HepG2 (cell line): ENCODE results near the gene TAS2R4. TPM values are rescaled to one million over a fixed set of nuclear protein-coding genes. Genes with fewer than 3 reads are reported as not detected.

ENCODE experiments used
- ATAC-seq: fragments of 200-7000 bp; cut with Tn5 transposase; 3 replicates; pipeline ENCODE4 v1.9.1; 2020; ENCODE audit warnings: mild to moderate bottlenecking, moderate library complexity
- BruUV-seq: library from RNA; stranded (reverse); fragments of 400-500 nt; replicated peaks from 2 replicates; lab custom pipeline; 2021; lab: Mats Ljungman, UMichigan
- CTCF ChIA-PET: fragments of 300-600 bp; formaldehyde crosslinking; extraction: SDS; loops from one replicate; lab custom pipeline; 2021; ENCODE audit warnings: low total read pairs, inconsistent platforms, low intra/inter-chr PET ratio; lab: Yijun Ruan, JAX
- POLR2A ChIA-PET: fragments of 350-600 bp; sonication (Branson Sonifier 250); formaldehyde crosslinking; loops from one replicate; lab custom pipeline; 2020; ENCODE audit warnings: antibody characterized with exemption, inconsistent platforms; lab: Yijun Ruan, JAX
- DNase-seq: peaks from one replicate; pipeline ENCODE4 v3.0.0-alpha.2; 2015; ENCODE audit warnings: low spot score
- FAIRE-seq: peaks from 3 replicates; lab custom pipeline; 2011; peaks lifted over from hg19 to GRCh38; lab: Jason Lieb, UNC
- H2AFZ ChIP-seq: one replicate; pipeline ENCODE4 v1.6.1; 2011; ENCODE audit warnings: low read length, inconsistent platforms
- H3K27ac ChIP-seq: fragments of 300-600 bp; 3 replicates; pipeline ENCODE4 v1.8.0; 2011; ENCODE audit warnings: mixed run types, mild to moderate bottlenecking, mixed read lengths, low read length, inconsistent platforms; ENCODE audit not compliant: insufficient read depth; ENCODE audit errors: extremely low read length
- H3K27me3 ChIP-seq, 2 experiments: fragments of 200-600 bp in 1 of 2; 2 replicates in 1 of 2; 3 replicates in 1 of 2; pipeline versions ENCODE4 v1.6.0 to v1.8.0; 2011; ENCODE audit warnings: low read length in 2 of 2, mild to moderate bottlenecking in 2 of 2, moderate library complexity in 2 of 2, inconsistent platforms in 1 of 2; ENCODE audit not compliant: insufficient read depth in 2 of 2, control insufficient read depth in 1 of 2
- H3K36me3 ChIP-seq, 2 experiments: fragments of 200-600 bp in 1 of 2; replicated peaks in 1 of 2; 2 replicates in 1 of 2; 3 replicates in 1 of 2; pipeline versions ENCODE4 v1.5.1 to v1.8.0; 2011; ENCODE audit warnings: low read length in 2 of 2, inconsistent platforms in 1 of 2; ENCODE audit not compliant: insufficient read depth in 2 of 2, control insufficient read depth in 1 of 2
- H3K4me1 ChIP-seq: 2 replicates; pipeline ENCODE4 v1.5.1; 2012; ENCODE audit warnings: low read length, inconsistent platforms; ENCODE audit not compliant: insufficient read depth
- H3K4me2 ChIP-seq: 2 replicates; pipeline ENCODE4 v1.6.0; 2011; ENCODE audit warnings: low read depth, low read length, inconsistent platforms
- H3K4me3 ChIP-seq, 3 experiments: fragments of 200-600 bp in 1 of 3; sonication (generic), shearing (Covaris generic) in 1 of 3; replicated peaks in 1 of 3; 2 replicates each; pipeline ENCODE4 v1.5.1; 2011 to 2016; ENCODE audit warnings: low read length in 3 of 3, inconsistent platforms in 2 of 3, low read depth in 2 of 3, mild to moderate bottlenecking in 2 of 3, control low read depth in 1 of 3, mixed read lengths in 1 of 3; ENCODE audit not compliant: insufficient read depth in 1 of 3
- H3K79me2 ChIP-seq: one replicate; pipeline ENCODE4 v1.6.1; 2011; ENCODE audit warnings: low read length, inconsistent platforms; ENCODE audit not compliant: insufficient read depth
- H3K9ac ChIP-seq: 2 replicates; pipeline ENCODE4 v1.6.0; 2011; ENCODE audit warnings: mild to moderate bottlenecking, low read depth, low read length, inconsistent platforms; ENCODE audit not compliant: insufficient read depth
- H3K9me3 ChIP-seq: 2 replicates; pipeline ENCODE4 v1.5.1; 2012; ENCODE audit warnings: mild to moderate bottlenecking, low read length
- H4K20me1 ChIP-seq: 2 replicates; pipeline ENCODE4 v1.6.0; 2011; ENCODE audit warnings: inconsistent platforms, mild to moderate bottlenecking, low read length, moderate library complexity; ENCODE audit not compliant: insufficient read depth
- CBX1 ChIP-seq: IDR thresholded peaks from one replicate; pipeline ENCODE4 v1.6.1; 2016; ENCODE audit warnings: antibody characterized with exemption, low read depth
- FOXM1 ChIP-seq: sonication (generic); formaldehyde crosslinking; IDR thresholded peaks from 2 replicates; pipeline ENCODE4 v1.5.0; 2020; ENCODE audit warnings: missing genetic modification reagents
- HMGA1 ChIP-seq: sonication (generic); formaldehyde crosslinking; conservative IDR thresholded peaks from 2 replicates; pipeline ENCODE4 v1.4.0; 2020; ENCODE audit warnings: missing genetic modification reagents
- NR2F1 ChIP-seq, 2 experiments: fragments of 450-650 bp in 1 of 2; formaldehyde crosslinking in 1 of 2; IDR thresholded peaks; 2 replicates each; pipeline versions ENCODE4 v1.5.0 to v1.6.1; 2016 to 2020; ENCODE audit warnings: mild to moderate bottlenecking in 1 of 2, missing compliant biosample characterization in 1 of 2, missing genetic modification reagents in 1 of 2, moderate library complexity in 1 of 2
- RBFOX2 ChIP-seq: fragments of 200-400 bp; formaldehyde crosslinking; IDR thresholded peaks from 2 replicates; pipeline ENCODE4 v1.6.1; 2017; ENCODE audit warnings: low read depth, mild to moderate bottlenecking, low read length
- REPIN1 ChIP-seq: sonication (generic); formaldehyde crosslinking; IDR thresholded peaks from 2 replicates; pipeline ENCODE4 v1.8.0; 2022; ENCODE audit warnings: missing genetic modification reagents, low read depth, mild to moderate bottlenecking, borderline replicate concordance
- SCMH1 ChIP-seq: sonication (generic); formaldehyde crosslinking; IDR thresholded peaks from 2 replicates; pipeline ENCODE4 v1.9.0; 2021; ENCODE audit warnings: missing genetic modification reagents, mild to moderate bottlenecking, borderline replicate concordance
- SIN3A ChIP-seq: IDR thresholded peaks from 2 replicates; pipeline ENCODE4 v1.6.1; 2011; ENCODE audit warnings: low read depth, mild to moderate bottlenecking, control low read depth, low read length, borderline replicate concordance
- ZNF44 ChIP-seq: sonication (generic); formaldehyde crosslinking; IDR thresholded peaks from 2 replicates; pipeline ENCODE4 v1.5.1; 2020; ENCODE audit warnings: mild to moderate bottlenecking, missing genetic modification reagents
- ZNF75D ChIP-seq: sonication (generic); formaldehyde crosslinking; IDR thresholded peaks from 2 replicates; pipeline ENCODE4 v1.8.1; 2023; ENCODE audit warnings: missing genetic modification reagents, mild to moderate bottlenecking, borderline replicate concordance
- ZNF776 ChIP-seq: sonication (generic); formaldehyde crosslinking; IDR thresholded peaks from 2 replicates; pipeline ENCODE4 v1.4.0; 2020; ENCODE audit warnings: mild to moderate bottlenecking, missing genetic modification reagents
- WGBS: methylation state at CpG from one replicate; pipeline ENCODE4 v1.1.6; 2017; ENCODE audit warnings: low lambda C conversion rate; 5-methylcytosine and 5-hydroxymethylcytosine counted together
- in situ Hi-C: cut with HindIII; loops from 2 replicates; pipeline ENCODE4 v1.10.0; 2017; ENCODE audit warnings: low pct_unique_long_range_greater_than_20kb; ENCODE audit not compliant: extremely low pct_ligation_motif_present
- intact Hi-C: fragments of 100-400 bp; cut with micrococcal nuclease; formaldehyde crosslinking; loops from one replicate; pipeline ENCODE4 v1.10.0; 2022; ENCODE audit not compliant: unreplicated experiment
- polyA plus RNA-seq, 8 experiments: library from polyadenylated mRNA; depleted of rRNA in 3 of 8; stranded (reverse) in 7 of 8; unstranded in 1 of 8; fragments of >200 nt; fragmentation: Illumina TruSeq in 4 of 8; extraction: Trizol in 4 of 8; gene quantifications; 2 replicates each; pipeline versions ENCODE4 v1.2.1 to v1.2.3, GENCODE V29; 2011 to 2016; ENCODE audit warnings: low read depth in 4 of 8, missing spikeins in 1 of 8, mixed read lengths in 1 of 8; ENCODE audit not compliant: insufficient read depth in 1 of 8
- total RNA-seq, 5 experiments: library from RNA; depleted of rRNA; stranded (reverse); fragments of >200 nt; fragmentation: Illumina TruSeq; extraction: Trizol; gene quantifications; 2 replicates each; pipeline ENCODE4 v1.2.3, GENCODE V29; 2016; ENCODE audit warnings: low read depth in 1 of 5

TAS2R4 gene
- total and polyA plus RNA-seq, 2 of the 13 experiments (the other 11 are each of a cell fraction or from before 2014, with no cell fraction given): 0.71 to 0.80 TPM

DNA sequence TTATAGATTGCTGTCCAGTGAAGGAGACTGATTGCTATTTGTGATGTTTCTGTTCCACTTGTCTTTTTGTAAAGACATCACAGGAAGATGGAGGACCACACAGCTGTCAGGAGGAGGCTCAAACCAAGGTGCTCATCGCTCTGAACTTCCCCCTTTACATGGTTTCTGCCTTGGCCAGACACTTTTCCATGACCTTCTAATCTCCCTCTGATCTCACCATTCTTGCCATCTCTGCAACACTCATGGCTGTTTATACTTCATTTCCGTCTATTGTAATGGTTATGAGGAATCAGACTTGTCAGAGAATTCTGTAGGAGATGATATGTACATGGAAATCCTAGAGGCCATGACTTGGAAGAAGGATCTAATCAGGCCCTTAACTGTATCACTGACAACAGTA lies 11.8 kb downstream of the TAS2R4 start:
- Histone ChIP-seq H2AFZ (no peak overlapping the region), H3K4me2 (no peak overlapping the region), H3K79me2 (no peaks in the 10 kb centered on the region), H3K27ac (no peak overlapping the region), H4K20me1 (peaks cover 9% of the 10 kb centered on the region; the same call in 1 of the 2 replicates), H3K9me3 (no peaks in the 10 kb centered on the region), H3K9ac (no peak overlapping the region), H3K36me3 (peaks cover 2 to 23% of the 10 kb centered on the region in 2 experiments; a peak in 3 of 5 replicates), H3K4me3 (no peak overlapping the region), H3K27me3 (no peaks in the 10 kb centered on the region), H3K4me1 (no peaks in the 10 kb centered on the region)
- TF ChIP-seq SIN3A: no peak
- no peak for TF ChIP-seq ZNF776 (CRISPR knock-in tag)
- in situ Hi-C loops: no loop called here
- no peak for ATAC-seq
- intact Hi-C loops: no loop called here
- no peak for DNase-seq
- POLR2A ChIA-PET: no interaction called here
- WGBS: 94% methylated on average over 2 of the region's 2 CpGs
- FAIRE-seq: no peak
- BruUV-seq: no TSS peak
- CTCF ChIA-PET: no interaction called here

DNA sequence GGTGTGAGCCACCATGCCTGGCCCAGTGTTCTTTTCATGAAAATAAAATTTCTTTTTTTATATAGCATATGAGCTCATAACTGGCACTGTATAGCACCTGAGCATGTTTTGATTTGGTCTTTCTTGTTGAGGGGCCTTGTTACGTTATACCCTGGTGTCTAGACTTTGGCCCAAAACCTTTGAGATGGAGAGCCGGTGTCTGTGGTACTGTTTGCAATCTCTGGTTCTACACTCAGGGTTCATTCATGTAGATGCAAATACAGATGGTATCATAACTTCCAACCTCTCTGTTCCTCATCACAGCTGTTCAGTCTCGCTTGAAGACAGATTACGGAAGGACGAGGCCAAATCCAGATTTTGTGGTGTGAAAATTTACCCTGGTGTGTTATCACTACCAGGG lies 13.4 kb downstream of the TAS2R4 start, which contains the start of gene TAS2R5:
Gene TAS2R5, plus strand, starts transcription at position 301 of the 400 bp plus-strand sequence. CDS start 145 bp downstream, outside the sequence.
- in situ Hi-C loops: no loop called here
- intact Hi-C loops: no loop called here
- Histone ChIP-seq H2AFZ (no peak within 1 kb of the TSS), H3K36me3 (peaks cover 2 to 23% of the 10 kb centered on the region in 2 experiments; a peak in 4 of 5 replicates), H3K9me3 (no peaks in the 10 kb centered on the region), H3K79me2 (no peaks in the 10 kb centered on the region), H3K9ac (no peak within 1 kb of the TSS), H3K4me1 (no peaks in the 10 kb centered on the region), H3K4me2 (no peak within 1 kb of the TSS), H3K4me3 (no peak within 1 kb of the TSS), H4K20me1 (peaks cover 9% of the 10 kb centered on the region; the same call in 1 of the 2 replicates), H3K27me3 (no peaks in the 10 kb centered on the region), H3K27ac (no peak within 1 kb of the TSS)
- CTCF ChIA-PET: no interaction called here
- WGBS: 100% methylated on average over 5 of the region's 5 CpGs
- no TSS peak for BruUV-seq
- ATAC-seq: no peak
- POLR2A ChIA-PET: no interaction called here
- FAIRE-seq: no peak
- no peak for DNase-seq
- no peak for TF ChIP-seq SCMH1
- TF ChIP-seq FOXM1 (CRISPR knock-in tag): no peak
- TF ChIP-seq CBX1: no peak
- TF ChIP-seq ZNF75D (CRISPR knock-in tag): no peak
- TF ChIP-seq NR2F1 (CRISPR knock-in tag; IDR thresholded peaks at IDR 0.05): no peak
- no peak for TF ChIP-seq ZNF44 (CRISPR knock-in tag)
- no peak for TF ChIP-seq REPIN1
- TF ChIP-seq HMGA1 (CRISPR knock-in tag): no peak
- no peak for TF ChIP-seq RBFOX2
